ENCODE results near the gene MRPS22.

Gene MRPS22

DNA sequence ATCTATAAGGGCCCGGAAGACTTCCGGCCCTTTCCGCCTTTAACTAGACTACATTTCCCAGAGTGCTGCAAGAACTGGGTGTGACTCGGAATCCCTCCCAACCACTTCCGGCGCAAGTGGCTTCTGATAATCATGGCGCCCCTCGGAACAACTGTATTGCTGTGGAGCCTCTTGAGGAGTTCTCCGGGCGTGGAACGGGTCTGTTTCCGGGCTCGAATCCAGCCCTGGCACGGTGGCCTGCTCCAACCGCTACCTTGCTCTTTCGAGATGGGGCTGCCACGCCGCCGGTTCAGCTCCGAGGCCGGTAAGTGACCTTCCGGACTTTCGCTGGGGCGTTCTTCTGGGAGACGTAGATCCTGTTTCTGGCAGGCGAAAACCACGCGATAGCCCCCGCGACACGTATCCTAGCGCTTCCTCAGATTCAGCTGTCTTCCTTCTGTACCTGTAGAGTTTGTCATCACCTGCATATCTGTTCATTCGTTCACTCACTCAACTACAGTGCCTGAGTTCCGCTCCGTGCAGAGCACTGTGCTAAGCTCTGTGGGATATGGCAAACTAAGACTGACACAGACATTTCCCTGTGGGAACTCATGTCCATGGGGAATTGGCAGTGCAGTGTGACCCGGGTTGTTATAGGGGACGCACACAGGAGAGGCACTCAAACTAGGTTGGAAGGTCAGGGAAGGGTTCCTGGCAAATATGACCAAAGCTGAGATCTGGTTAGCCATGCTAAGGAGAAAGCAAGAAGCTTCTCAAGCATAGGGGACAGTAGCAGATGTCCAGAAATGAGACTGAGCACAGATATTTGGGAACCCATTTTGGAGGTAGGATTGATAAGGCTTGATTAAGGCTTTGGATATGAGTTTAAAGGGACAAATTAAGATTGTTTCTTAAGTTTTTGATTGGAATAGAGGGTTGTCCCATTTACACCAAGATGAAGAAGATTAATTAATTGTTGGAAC lies at the start of gene MRPS22:
MRPS22 (plus strand) TSS at position 126 of the 962 bp plus-strand sequence; CDS start at position 133, 7 bp downstream.
- peak; percentile 89 for DNase-seq

DNA sequence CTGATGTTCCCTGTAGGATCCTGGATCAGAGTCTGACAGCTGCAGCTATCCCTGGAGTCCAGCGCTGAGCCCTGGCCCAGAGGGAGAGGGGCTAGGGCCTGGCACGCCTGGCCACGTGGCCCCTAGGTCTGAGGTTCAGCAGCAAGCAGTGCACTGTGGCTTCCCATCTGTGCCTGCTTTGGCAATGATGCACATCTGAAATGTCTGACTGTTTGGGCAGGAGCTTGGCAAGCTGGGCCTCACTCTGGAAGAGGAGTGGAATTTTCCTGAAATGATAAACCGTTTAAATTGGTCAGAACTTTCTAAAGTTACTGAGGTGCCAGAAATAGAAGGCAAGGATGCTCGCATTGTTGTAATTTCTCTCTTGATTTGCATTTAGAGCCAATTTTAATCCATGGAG lies 48.8 kb upstream of the MRPS22 start:
- DNase-seq: no peak

DNA sequence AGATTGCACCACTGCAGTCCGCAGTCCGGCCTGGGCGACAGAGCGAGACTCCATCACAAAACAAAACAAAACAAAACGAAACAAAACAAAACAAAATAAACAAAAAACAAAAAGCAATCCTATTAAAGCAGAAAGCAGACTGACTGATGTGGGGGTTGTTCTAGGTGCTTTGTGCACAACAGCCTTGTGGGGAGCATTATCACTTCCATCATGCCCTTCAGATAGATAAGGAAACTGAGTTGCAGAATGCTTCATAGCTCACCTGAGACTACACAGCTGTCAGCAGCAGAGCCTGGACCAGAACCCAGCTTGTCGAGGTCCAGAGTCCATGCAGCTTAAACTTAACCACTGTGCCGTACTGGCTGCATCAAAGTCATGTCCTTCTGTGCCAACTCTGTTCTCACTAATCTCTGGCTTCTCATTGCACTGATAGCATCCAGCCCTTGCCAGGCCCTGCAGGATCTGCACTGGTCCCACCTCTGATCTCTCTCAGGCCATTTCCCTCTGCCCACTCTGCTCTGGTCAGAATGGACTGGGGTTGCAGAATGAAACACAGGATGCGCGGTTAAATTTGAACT lies 47.6 kb upstream of the MRPS22 start:
- no peak for DNase-seq

DNA sequence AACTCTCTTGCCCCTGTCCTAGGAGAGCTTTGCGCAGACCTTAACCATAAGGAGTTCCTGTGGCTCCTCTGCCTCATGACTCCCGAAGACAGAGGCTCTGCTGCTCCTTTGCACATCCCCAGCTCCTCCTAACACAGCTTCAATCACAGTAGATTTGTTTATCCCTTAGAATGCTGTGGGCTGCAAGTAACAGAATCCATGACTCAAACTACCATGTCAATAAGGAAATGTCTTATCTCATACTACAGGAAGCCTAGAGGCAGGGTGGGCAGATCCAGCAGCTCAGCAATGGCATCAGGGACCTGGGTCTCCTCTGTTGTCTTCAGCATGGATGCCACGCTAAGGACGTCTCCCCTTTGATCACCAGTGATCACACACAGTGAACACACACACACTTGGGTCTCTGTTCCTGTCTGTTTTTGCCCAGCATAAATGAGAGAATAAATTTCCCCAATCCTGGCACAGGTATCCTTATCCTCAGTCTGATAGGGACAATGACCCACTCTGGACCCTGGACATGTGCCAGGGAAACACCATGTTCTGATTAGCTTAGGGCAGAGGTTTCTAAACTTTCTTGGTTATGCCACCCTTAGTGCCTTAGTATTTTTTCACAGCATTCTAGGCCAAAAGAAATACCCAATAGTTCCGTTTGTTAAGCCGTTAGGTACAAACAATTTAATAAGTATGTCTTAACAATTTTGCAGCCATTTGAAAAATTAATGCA lies 46.1 kb upstream of the MRPS22 start:
- DNase-seq: no peak

DNA sequence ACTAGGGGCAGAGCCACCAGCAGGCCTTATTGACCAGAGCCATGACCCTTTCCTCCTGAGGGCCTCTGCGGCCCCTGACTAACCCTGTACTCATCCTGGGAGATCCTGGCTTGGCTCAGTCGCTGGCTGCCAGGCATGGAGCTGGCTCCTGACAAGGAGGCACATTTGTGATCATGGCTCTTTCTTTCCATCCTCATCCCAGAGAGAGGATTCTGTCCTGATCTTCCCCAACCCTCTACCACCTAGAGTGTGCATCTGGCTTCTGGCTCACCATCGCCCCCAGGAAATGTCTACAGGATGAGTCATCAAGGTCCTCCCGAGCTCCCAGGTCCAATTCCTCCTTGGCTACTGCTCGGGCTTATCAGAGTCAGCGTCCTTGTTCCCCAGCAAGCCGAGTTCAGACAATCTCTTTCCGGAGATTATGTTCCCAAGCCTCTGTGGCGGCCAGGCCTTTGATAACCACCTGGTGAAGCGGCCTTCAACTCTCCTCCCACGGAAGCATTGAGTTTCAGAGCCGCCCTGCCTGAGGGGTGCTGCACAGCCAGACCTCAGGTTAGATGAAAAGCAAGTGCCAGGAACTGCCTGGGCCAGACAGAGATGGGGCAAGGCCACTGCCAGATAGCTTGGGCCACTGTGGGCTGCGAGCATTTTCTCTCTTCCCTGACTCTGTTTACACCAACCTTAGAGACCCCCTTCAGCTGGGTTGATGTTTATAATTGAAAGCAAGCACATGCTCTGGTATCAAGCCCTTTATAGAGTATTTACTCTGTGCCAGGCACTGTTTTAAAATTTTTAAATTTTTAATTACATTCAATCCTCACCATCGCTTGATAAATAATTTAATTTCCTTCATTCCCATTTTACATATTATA lies 44.3 kb upstream of the MRPS22 start:
- no peak for DNase-seq

DNA sequence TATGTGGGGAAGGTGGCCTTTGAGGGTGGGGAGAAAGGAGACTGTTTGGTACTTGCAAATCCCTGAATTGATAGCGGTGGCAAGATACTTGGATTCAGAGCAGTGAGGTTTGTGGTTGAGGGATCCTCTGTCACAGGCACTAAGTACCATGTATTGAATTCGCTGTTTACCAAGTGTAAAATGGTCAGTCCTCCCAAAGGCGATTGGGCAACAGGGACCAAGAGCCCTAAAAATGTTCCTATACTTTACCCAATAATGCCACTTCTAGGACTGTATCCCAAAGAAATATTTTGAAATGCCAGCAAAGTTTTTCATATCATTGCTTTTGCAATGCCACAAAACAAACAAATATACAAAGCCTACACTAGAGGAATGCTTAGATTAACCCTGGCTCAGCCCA lies 43.4 kb upstream of the MRPS22 start:
- no peak for DNase-seq

DNA sequence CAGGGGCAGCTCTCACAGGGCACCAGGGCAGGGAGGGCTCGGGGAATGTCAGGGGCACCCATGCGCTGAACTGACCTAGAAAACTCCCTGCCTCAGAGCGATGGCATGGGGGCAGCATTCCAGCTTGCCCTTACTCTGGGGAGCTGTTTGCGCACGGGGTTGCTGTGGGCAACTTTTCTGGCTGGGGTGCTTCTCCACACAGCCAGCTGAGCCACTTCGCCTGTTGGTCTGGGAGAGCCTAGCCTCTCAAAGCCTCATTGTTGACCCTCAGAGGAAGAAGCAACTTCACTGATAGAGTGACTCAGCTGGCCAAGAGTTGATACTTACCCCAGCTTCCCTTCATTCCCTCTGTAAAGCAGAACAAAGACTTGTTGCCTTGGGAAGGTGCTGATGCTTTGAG lies 42.6 kb upstream of the MRPS22 start:
- DNase-seq: no peak

DNA sequence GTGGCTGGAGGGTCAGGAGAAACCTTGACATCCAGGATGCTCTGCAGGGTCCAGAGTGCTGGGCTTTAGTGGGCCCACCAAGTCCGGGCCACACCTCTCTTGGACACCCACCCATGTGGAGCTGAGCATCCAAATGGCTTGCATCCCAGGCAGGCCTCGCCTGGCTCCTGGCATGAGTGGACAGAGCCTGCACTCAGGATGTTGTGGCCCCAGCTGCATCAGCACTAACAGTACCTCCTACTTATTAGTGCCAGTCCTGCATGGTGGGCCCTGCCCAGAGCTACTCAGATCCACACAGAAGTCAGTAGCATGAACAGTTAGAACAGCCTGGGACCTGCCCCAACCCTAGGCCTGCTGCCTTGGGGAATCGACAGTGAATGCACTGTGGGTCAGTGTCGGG lies 42.2 kb upstream of the MRPS22 start:
- DNase-seq: no peak

DNA sequence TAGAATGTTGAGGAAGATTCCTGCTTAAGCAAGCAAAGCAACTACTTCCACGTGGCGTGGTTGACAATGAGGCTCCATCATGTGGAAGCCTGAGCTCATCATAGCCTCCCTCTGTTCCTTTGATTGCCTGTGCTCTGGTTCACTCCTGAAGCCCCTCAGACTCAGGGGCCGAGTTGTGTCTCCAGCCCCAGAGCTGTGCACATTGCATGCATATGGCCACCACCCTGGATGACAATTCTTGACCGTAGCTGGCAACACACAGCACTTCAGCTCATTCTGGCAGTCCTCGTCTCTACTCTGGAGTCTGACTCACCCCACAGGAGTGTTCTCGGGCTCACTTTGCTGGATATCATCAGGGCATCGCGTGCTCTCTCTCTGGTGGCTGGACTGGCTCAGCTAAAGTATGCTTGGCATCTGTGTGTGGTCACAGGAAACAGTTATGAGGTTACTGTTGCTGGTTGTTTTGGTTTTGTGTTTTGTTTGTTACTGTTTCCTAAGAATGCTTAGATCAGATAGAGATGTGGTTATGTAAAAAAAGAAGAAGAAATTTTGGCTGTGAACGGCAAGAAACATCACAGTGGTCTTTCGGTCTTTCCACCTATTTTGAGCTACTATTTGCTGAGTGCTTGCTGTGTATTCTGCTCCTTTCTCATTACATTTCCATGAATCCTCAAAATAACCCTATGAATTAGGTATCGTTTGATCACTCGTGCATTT lies 41.6 kb upstream of the MRPS22 start:
- no peak for DNase-seq

DNA sequence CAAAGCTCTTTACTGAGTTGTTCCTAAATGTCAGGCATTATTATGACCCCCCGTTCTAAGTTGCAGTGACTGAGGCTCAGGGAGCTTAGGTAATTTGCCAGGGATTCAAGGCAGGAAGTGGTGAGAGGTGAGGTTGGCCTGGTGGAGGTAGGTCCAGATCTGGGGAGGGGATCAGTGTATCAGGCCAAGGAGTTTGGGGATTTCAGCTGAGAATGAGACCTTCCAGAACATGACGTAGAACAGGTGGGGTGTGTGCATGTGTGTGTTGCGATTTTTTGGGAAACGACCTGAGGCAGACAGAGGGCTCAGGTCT lies 41.1 kb upstream of the MRPS22 start:
- DNase-seq: no peak

DNA sequence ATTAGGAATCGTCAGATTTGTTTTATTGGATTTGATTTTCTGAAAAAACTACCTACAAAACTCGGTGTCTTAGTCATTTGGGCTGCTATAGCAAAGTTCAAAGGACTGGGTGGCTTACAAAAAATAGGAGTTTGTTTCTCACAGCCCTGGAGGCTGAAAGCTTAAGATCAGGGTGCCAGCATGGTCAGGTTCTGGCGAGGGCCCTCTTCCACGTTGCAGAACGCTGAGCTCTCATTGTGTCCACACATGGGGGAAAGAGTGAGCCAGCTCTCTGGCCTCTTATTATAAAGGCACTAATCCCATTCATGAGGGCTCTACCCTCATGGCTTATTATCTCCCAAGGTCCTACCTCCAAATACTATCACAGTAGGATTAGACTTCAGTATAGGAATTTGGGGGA lies 40.6 kb upstream of the MRPS22 start:
- DNase-seq: no peak

DNA sequence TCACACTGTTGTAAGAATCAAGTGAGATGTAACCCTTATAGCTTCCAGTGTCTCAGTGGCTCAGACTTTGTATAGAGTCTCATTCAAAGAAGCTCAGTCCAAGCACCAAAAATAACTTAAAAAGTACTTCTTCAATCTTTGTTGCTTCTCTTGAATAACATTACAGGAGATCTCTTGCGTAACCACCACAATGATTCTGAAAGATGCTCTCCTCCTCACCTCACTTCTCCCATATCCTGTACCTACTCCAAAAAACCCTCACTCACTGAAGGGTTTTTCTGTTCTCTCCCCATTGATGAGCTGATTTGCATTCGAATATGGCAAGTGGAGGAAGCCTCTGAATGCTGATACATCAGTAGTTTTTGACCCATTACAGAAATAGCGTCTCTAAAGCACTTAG lies 39.4 kb upstream of the MRPS22 start:
- no peak for DNase-seq

DNA sequence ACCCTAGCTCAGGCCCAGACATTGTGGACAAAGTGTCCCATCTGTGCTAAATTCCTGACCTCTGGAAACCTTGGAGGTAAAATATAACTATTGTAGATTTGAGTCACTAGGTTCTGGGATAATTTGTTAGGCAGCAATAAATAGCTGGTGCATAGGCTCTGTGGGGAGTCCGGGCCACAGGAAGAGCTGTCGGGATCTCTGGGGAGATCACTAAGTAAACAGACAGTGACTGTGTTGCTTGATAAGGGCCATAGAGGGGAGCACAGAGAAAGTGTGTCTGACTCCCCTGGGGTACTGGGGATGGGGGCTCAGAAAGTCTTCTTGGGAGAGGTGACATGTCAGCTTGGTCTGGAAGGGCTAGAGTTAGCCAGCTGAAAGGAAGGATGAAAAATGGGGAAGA lies 37.7 kb upstream of the MRPS22 start:
- DNase-seq: no peak

DNA sequence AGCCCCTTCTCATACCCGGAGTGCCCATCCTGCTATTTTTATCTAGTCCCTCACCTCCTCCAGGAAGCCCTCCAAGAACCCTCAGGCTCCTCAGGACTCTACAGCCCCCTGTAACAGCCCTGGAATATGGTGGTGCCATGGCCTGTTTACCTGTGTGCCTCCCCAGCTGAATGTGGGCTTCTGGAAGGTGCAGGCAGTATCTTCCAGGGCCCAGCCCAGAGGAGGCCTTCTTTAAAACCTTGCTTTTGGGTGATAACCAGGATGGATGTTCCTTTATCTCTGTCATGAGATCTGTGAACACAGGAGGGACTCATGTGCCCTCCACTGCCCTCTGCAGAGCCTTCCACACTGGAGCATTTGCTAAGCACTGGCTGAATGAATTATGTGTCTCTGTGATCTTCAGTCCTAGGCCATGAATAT lies 36.7 kb upstream of the MRPS22 start:
- no peak for DNase-seq

DNA sequence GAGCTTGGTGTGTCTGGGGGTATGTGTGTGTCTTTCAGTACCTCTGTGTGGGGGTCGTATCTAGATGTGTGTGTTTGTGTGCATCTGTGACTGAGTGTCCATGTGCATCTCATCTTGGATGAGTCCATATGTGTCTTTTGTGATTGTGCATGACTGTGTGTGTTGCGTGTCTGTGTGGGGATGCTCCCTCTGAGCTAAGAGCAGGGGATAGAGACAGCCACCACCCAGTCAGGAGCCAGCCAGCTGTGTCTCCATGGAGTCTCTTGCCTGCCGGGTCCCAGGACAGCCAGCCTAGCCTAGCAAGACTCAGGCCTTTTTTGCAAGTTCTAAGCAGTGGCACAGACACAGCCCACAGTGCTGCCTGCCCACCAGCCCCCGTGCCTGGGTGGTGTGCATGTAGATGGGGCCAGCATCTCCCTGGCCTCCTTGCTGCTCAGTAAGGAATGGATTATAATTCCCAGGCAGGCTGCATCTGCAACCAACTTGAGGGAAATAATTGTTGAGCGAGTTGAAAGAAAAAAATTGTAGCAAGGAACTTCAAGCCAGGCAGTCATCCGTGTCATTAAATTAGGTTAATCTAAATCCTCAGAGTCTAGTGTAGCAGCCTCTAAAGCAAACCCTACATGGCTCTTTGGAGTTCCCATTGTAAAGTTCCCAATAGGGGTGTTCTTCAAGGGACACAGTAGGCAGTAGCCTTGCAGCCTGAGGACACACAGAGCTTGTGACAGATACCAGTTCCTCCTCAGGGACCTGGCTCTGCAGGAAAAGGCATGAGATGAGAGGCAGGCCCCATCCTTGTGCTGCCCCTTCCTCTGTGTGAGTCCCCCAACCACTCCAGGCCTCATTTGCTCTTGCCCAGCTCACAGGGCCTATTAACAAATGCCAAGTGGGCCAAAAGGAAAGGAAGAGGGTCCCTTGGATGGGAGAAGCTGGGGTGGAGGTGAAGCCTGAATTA lies 35.9 kb upstream of the MRPS22 start:
- no peak for DNase-seq

DNA sequence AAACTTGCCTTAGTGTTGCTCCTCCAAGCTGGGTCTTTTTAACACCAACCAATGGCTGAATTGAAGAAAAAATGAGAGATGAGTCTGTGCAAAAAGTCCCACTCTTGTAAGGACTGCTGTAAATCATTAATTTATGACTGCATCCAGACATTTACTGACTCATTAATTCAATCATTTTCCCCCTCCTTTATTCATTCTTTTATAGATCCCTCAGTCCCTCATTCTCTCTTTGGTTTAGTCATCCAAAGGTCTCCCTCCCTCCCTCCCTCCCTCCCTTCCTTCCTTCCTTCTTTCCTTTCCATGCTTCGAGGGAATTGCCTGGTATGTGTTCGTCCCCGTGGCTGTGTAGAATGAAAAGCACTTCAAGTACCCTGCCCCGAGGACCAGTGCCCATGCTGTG lies 35.3 kb upstream of the MRPS22 start:
- no peak for DNase-seq

DNA sequence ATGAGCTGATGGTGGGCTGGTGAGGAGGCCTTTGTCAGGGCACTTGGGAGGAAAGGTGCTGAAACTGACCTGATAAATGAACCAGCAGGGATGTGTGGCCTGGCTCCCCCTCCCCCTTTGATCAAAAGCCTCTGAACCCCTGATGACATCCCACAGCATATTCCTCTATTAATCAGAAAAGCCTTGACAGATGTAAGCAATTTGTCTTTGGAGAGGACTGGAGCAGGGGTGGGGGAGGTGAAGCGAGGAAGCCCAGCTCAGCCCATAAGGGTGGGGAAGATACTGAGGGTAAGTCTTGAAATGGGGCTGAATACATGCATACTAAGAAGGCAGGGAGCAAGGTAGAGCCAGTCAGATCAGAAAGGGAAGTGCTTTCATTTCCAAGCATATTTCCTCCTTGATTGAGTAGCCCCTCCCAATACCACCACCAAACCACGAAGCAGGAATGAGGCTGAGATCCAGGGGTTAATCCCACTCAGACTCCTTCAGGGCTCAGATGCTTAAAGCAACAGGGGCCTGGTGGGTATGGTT lies 34.7 kb upstream of the MRPS22 start:
- DNase-seq: no peak

DNA sequence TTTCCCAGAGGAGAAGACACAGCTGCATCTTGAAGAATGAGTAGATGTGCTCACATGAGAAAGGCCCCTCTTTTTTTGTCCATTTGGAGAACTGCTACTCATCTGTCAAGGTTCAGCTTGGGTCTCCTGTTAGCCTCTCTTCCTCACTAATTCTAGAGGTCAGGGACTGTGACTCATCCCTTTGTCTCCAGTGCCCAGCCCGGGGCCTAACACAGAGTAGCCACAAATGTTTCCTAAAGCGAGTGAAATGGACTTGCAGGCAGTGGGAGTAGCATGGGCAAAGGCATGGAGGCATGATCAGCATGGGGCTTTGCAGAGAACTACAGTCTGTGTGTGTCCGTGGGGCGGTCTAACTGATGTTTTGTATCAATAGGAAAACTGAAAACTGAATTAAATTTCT lies 33.9 kb upstream of the MRPS22 start:
- no peak for DNase-seq

DNA sequence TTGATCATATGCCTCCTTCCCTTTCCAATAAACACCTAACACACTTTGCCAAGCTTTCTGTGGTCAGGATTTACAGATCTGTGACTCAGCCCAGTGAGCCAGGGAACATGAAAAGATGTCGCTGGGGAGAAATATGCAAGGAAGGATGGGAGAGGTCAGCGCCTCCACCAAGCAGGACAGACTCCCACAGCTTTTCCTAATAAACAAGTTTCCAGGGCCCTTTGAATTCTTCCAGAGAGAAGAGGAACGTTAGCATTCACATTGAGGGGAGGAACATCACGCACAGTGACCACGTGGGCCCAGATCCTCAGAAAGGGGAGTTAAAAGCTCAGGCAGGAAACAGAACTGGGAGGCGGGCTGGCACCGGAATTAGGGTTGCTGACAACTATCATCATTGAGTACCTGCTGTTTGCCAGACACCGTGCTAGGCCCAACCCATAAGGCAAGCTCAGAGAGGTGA lies 33.3 kb upstream of the MRPS22 start:
- no peak for DNase-seq

DNA sequence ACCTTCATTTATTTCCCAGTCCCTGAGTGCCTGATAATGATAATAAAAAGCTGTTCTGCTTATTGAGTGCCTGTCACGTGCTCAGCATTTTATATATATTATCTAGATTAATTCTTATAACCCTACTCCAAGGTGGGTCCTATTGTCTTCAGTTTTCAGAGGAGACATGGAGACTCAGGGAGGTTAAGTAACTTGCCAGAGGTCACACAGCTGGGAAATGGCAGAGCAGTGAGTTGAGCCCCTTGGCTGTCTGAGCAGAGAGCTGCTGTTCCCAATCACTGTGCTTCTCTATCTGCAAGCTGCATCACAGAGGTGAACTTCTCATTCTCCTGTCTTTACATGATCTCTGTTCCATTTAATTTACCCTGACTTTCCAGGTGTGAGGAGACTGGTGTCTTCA lies 32.3 kb upstream of the MRPS22 start:
- no peak for DNase-seq

DNA sequence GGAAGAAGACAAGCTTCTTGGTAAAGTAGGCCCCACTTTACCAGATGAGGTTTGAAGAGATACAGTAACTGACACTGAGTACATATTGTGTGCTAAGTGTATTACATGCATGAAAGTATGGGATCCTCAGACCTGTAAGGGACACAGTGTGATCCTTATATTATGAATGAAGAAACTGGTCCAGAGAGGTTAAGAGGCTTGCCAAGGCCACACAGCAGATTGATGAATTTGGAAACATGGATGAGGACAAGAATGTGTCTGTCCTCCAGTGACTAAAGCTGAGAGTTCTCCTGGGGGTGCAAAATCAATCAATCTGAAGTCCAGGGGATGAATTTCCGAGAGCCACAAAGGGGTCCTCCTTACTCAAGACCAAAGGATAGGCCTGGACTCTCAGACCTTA lies 31.4 kb upstream of the MRPS22 start:
- DNase-seq: no peak
